Activated CD4-positive, alpha-beta T cell treated with anti-CD3 and anti-CD28 coated beads, Interleukin-2, amount 10 ng/mL, durations not matched to agents 24 days and 14 days (primary cell): ENCODE measurements around the gene TAB3. TPM values are rescaled to one million over a fixed set of nuclear protein-coding genes. Genes with fewer than 3 reads are reported as not detected.

Experiments
- DNase-seq: peaks from one replicate; pipeline ENCODE4 v3.0.0; 2022
- H3K27ac Mint-ChIP-seq: one replicate; pipeline ENCODE4 v1.8.0; 2022; ENCODE audit warnings: mild to moderate bottlenecking, mixed read lengths
- H3K27me3 Mint-ChIP-seq: one replicate; pipeline ENCODE4 v1.8.0; 2022; ENCODE audit warnings: mixed read lengths
- H3K36me3 Mint-ChIP-seq: one replicate; pipeline ENCODE4 v1.8.0; 2022; ENCODE audit warnings: low read depth, mild to moderate bottlenecking, mixed read lengths
- H3K4me1 Mint-ChIP-seq: one replicate; pipeline ENCODE4 v1.8.0; 2021; ENCODE audit warnings: mixed read lengths
- H3K4me3 Mint-ChIP-seq: one replicate; pipeline ENCODE4 v1.8.0; 2022; ENCODE audit warnings: mild to moderate bottlenecking, moderate library complexity, mixed read lengths
- H3K9me3 Mint-ChIP-seq: one replicate; pipeline ENCODE4 v1.8.0; 2021; ENCODE audit warnings: mixed read lengths
- intact Hi-C: fragments of 100-400 bp; cut with micrococcal nuclease; formaldehyde crosslinking; loops from one replicate; pipeline ENCODE4 v1.15.1; 2023
- total RNA-seq: library from RNA; stranded (reverse); gene quantifications from 2 replicates; pipeline ENCODE4 v1.2.3, GENCODE V29; 2022

The TAB3 gene
- total RNA-seq, 1 donor from 2014 or later, result 21.9 TPM

GRCh38 chrX:30793767-30794103 lies 95.3 kb downstream of the TAB3 start:
- Mint-ChIP-seq H3K27me3 (no peaks in the 10 kb centered on the region), H3K4me3 (no peak overlapping the region)
- intact Hi-C loops, result no loop called here

GRCh38 chrX:30793075-30793766 lies 95.8 kb downstream of the TAB3 start:
- Mint-ChIP-seq H3K9me3 (no peaks in the 10 kb centered on the region), H3K27me3 (no peaks in the 10 kb centered on the region), H3K27ac (no peak overlapping the region), H3K4me3 (no peak overlapping the region), H3K4me1 (no peaks in the 10 kb centered on the region), H3K36me3 (no peaks in the 10 kb centered on the region)
- intact Hi-C loops, result no loop called here
- DNase-seq, result no peak

More at GRCh38 chrX:30793767-30794103, 95.3 kb downstream of the TAB3 start:
- Mint-ChIP-seq H3K36me3 (no peaks in the 10 kb centered on the region), H3K9me3 (no peaks in the 10 kb centered on the region), H3K4me1 (no peaks in the 10 kb centered on the region), H3K27ac (no peak overlapping the region)
- DNase-seq, result no peak

GRCh38 chrX:30791296-30792278 lies 97.5 kb downstream of the TAB3 start:
- Mint-ChIP-seq H3K4me1 (no peaks in the 10 kb centered on the region), H3K4me3 (no peak overlapping the region), H3K9me3 (no peaks in the 10 kb centered on the region), H3K36me3 (no peaks in the 10 kb centered on the region), H3K27me3 (no peaks in the 10 kb centered on the region), H3K27ac (peak overlapping the region; percentile 34)
- intact Hi-C loops, result no loop called here
- DNase-seq, result no peak

GRCh38 chrX:30787012-30787411 lies 102.0 kb downstream of the TAB3 start:
- H3K27me3 Mint-ChIP-seq, result no peaks in the 10 kb centered on the region
- DNase-seq, result no peak

GRCh38 chrX:30786374-30786773 lies 102.7 kb downstream of the TAB3 start:
- H3K36me3 Mint-ChIP-seq, result no peaks in the 10 kb centered on the region
- H3K4me1 Mint-ChIP-seq, result peaks cover 2% of the 10 kb centered on the region
- no peak overlapping the region for H3K27ac Mint-ChIP-seq
- no peaks in the 10 kb centered on the region for H3K27me3 Mint-ChIP-seq
- no peaks in the 10 kb centered on the region for H3K9me3 Mint-ChIP-seq
- intact Hi-C loops, result no loop called here
- DNase-seq, result no peak
- H3K4me3 Mint-ChIP-seq, result no peak overlapping the region

More at GRCh38 chrX:30787012-30787411, 102.0 kb downstream of the TAB3 start:
- peaks cover 2% of the 10 kb centered on the region for H3K4me1 Mint-ChIP-seq
- intact Hi-C loops, result no loop called here
- H3K4me3 Mint-ChIP-seq, result no peak overlapping the region
- no peaks in the 10 kb centered on the region for H3K9me3 Mint-ChIP-seq
- no peaks in the 10 kb centered on the region for H3K36me3 Mint-ChIP-seq
- H3K27ac Mint-ChIP-seq, result no peak overlapping the region

- H3K4me1 Mint-ChIP-seq, result peaks cover 2% of the 10 kb centered on the region
- no peak overlapping the region for H3K4me3 Mint-ChIP-seq
- no peak overlapping the region for H3K27ac Mint-ChIP-seq
- intact Hi-C loops, result no loop called here
- no peak for DNase-seq
- no peaks in the 10 kb centered on the region for H3K27me3 Mint-ChIP-seq
- no peaks in the 10 kb centered on the region for H3K9me3 Mint-ChIP-seq
- H3K36me3 Mint-ChIP-seq, result no peaks in the 10 kb centered on the region
These were observed 107.2 kb downstream of the TAB3 start for GRCh38 chrX:30781711-30782444.

- H3K27me3 Mint-ChIP-seq, result no peaks in the 10 kb centered on the region
- intact Hi-C loops, result no loop called here
- no peaks in the 10 kb centered on the region for H3K36me3 Mint-ChIP-seq
- no peak overlapping the region for H3K4me3 Mint-ChIP-seq
- peaks cover 4% of the 10 kb centered on the region for H3K9me3 Mint-ChIP-seq
- DNase-seq, result no peak
- no peak overlapping the region for H3K27ac Mint-ChIP-seq
- peaks cover 2% of the 10 kb centered on the region for H3K4me1 Mint-ChIP-seq
These were observed 109.5 kb downstream of the TAB3 start for GRCh38 chrX:30779453-30780030.

GRCh38 chrX:30777575-30777974 lies 111.5 kb downstream of the TAB3 start:
- H3K9me3 Mint-ChIP-seq, result peaks cover 4% of the 10 kb centered on the region
- H3K4me3 Mint-ChIP-seq, result no peak overlapping the region
- intact Hi-C loops, result no loop called here
- H3K4me1 Mint-ChIP-seq, result peaks cover 2% of the 10 kb centered on the region
- no peak for DNase-seq
- no peaks in the 10 kb centered on the region for H3K27me3 Mint-ChIP-seq
- H3K36me3 Mint-ChIP-seq, result no peaks in the 10 kb centered on the region
- H3K27ac Mint-ChIP-seq, result no peak overlapping the region

Other genes starting within 250 kb of the TAB3 start
- gene GK, start 235.8 kb downstream of the TAB3 start, total RNA-seq, result 67.0 and 67.5 TPM in 2 replicates
- gene FTHL17, start 182.8 kb upstream of the TAB3 start, total RNA-seq, result not detected in 2 replicates